GM21381 (cell line): Measurements from ENCODE around the gene DYTN.

Experiments
- ATAC-seq: cut with Tn5 transposase; IDR thresholded peaks from one replicate; pipeline ENCODE4 v1.9.1; 2021; ENCODE audit warnings: mild to moderate bottlenecking, moderate library complexity; ENCODE audit not compliant: unreplicated experiment

The DYTN gene

DNA sequence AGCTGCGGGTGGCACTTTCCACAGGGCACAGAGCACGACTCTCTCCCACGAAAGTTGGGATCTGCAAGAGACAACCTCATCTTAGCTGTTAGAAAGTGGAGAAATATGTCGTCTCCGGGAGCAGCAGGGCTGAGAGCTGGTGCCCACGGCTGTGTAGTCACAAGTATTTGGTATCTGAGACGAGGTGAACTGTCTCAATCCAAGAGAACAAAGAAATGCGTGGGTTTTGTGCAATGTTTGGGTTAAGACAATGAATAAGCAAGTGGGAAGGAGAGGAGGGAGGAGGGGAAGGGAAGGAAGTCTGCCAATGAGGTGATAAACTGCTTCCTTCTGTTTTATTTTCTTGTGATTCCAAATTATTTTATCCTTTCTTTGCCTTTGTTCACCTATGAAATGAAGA is 18.0 kb downstream of the DYTN start:
- ATAC-seq: no peak

DNA sequence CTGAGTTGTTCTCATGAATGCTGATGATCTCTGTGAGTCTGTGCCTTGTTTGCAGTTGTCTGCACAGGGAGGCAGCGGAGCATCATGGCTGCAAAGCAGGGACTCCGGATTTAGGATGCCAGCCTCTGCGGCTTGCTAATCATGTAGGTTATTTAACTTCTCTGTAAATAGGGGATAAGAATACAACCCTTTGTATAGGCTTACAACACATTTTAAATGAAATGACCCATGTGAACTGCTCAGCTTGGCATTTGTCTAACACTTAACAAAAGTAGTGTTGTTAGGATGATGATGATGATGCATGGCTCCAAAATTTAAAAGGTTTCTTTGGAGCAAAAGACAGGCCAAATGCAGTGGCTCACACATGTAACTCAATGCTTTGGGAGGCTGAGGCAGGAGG is 19.4 kb downstream of the DYTN start:
- no peak for ATAC-seq

DNA sequence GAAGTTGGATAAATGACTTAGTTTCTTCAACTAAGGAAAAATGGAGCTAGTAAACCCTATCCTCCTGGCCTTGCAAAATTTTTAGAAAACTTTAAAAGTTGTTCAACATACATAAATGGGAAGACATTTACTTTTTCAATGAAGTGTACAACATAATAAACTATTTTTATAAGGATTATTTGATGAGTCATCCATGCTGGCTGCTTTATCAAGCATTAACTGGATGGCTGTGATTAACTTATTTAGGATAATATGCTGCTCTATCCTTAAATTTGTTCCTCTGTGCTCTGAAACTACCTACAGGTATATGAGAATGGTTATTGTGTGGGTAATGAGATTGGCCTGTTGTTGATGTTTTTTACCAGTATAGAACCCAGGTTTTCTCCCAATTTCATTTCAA is 21.3 kb downstream of the DYTN start:
- ATAC-seq: no peak

DNA sequence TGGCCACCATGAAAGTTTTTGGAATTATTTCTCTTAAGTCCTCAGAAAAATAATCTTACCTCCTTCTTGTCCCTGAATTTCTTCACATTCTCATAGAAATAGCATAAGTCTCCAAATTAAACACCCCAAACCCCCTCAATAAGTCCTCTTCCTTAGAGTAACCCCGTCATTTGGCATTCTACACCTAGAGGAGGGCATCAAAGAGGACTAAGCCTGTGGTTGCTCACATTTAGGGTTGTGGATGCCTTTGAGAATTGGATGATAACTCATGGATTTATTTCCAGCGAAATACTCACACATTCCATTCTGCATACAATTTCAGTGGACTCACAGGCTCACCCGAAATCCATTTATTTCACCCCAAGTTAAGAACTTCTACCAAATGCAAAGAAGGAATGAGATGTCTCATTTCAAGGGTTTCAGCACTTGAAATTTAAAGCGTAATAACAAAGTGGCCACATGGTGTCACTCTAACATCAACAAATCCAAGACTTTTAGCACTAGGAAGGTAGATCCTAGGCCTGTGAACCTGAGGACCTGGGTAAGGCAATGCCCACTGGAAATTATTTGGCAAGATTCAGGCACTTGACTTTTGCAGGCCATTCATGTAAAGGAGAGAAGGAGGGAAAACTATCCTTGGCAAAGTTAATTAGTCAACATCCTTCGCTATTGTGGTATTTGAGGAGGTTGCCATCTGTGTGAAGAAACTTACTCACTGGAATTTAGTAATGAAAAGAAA is 24.6 kb downstream of the DYTN start:
- peak; percentile 77 for ATAC-seq

DNA sequence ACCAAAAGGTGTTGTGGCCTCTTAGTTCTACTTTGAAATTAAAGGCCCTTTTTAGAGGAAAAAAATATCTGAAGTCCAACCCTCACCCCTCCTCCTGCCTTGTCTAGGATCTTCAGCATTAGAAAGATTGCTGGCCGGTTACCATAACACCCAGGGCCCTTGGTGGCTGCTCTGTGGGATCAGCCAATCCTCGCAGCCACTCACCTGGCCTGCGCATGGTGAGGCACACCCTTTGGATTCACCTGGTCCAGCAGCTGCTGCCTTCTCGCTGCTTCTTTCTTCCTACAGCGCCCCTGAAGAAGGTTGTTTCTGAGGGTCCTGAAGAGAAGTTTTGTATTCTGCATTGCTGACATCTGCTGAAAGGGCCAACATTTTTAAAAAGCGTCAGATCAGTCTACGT is 25.2 kb downstream of the DYTN start:
- ATAC-seq: no peak

DNA sequence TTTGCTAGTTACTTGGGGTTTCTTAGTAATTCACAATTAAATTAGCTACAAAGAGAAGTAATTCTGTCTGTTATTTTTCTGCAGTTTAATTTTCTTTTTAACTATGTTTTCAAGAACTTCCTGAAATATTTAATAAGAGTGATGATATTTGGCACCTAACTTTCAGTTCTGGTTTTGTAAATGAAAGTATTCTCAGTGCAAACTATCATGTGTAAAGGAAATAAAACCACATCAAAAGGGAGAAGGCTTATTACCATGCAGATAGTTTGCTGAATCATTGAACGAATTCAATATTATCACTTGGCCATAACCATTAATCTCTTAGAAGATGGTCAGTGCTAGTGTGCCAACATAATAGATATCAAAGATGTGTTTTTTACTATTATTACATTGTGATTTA is 29.2 kb downstream of the DYTN start:
- ATAC-seq: no peak

DNA sequence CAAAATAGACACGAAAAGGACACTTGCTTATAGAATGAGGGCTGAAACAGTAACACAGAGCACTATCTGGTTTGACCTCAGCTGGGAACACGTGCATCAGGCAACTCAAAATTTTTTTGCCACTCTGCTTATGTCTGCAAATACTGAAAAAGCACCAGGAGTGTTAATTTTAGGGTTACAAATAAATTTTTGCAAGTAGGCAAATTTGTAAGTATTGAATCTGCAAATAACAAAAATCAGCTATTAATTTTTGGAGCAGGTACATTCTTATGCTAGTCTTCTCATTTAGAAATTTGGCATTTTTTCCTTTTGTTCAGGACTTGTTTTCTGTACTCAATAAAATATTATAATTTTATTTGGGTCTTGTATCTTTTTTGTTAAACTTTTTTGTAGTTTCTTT is 29.7 kb downstream of the DYTN start:
- ATAC-seq: no peak

DNA sequence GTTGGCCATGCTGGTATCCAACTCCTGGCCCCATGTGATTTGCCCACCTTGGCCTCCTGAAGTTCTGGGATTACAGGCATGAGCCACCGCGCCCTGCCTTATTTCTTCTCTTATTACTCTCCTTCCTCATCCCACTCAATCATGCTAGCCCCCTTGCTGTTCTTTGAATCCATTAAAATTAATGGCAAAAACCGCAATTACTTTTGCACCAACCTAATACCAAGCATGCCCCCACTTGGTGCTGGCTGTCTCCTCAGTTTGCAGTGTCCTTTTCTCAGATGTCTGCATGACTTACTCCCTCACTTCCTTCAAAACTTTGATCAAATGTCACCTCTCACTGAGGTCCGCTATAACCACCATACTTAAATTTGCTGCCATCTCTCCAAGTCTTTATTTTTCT is 34.6 kb downstream of the DYTN start:
- ATAC-seq: no peak

DNA sequence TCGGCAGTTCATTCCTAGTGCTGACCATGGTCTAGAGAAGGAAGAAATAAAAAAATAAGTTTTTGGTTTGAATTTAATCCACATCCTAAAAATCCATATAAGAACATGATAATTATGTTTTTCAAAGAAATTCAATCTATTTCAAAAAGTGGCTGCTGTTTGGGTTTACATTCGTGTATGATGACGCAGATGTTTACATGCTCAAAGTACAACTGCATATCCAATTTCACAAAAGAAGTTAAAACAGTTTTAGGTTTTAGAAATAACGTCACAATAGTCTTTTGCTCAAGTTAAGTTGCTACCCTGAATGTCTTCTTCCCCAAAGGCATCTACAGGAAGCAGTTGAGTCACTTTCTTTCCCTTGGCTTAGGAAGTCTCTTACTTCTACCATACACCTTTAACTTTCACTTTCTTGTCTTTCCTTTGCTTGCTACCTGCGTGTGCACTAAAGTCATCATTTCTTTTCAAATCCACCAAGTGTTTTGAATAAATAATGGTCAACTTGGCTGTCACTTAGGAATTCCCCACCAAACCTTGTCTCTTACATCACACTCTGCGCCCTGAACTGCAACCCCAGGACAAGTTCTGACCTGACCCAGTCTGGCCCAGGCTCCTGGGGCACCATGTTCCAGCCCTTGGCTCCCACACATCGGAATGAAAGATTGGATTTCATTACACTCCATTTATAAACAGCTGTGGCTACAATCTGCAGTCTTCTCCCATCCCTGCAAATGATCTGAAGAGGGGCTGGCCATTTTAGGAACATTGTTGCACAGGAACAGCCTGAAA is 47.5 kb downstream of the DYTN start:
- ATAC-seq: no peak

DNA sequence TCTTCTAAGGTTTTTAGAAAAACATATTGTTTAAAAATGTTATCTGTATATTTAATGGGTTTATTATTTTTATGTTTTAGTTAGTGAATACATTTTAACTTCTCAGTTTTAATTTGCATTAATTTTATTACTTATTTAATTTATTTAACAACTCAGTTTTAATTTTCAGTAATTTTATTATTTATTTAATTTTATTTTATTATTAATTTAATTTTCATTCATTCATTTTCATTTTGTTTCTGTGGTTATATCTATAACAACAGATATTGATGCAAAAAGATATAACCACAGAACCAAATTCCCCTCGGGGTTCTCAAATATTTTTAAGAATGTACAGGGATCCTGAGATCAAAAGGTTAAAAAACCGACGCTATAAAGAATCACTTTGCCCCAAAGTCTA is 52.9 kb downstream of the DYTN start:
- ATAC-seq: no peak

DNA sequence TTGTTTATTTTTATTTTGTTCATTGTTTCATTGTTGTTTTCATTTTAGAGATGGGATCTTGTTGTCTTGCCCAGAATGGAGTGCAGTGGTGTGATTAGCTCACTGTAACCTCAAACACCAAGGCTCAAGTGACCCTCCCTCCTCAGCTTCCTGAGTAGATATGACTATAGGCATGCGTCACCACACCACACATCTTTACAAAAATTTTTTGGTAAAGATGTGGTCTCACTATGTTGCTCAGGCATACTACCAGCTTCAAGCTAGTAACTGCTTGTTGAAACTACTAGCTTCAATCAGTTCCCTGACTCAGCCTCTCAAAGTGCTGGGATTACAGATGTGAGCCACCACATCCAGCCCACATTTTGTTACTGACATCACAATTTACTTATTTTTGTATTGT is 61.1 kb downstream of the DYTN start:
- ATAC-seq: no peak

DNA sequence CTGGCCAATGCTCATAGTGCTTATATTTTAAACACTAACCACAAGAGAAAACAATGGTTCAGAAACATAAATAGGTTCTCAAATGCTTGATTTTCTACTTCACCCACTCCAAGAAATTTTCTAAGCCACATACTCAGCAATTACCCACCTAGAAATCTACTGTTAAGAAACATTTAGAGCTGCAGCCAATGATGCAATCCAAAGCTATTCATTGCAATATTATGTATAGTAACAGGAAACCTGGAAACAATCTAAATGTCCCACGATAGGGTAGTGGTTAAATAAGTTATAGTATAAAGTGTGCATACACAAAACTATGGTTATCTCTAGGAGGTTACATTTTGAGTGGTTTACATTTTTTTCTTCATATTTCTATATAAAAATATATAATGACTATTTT is 70.2 kb downstream of the DYTN start:
- ATAC-seq: no peak

DNA sequence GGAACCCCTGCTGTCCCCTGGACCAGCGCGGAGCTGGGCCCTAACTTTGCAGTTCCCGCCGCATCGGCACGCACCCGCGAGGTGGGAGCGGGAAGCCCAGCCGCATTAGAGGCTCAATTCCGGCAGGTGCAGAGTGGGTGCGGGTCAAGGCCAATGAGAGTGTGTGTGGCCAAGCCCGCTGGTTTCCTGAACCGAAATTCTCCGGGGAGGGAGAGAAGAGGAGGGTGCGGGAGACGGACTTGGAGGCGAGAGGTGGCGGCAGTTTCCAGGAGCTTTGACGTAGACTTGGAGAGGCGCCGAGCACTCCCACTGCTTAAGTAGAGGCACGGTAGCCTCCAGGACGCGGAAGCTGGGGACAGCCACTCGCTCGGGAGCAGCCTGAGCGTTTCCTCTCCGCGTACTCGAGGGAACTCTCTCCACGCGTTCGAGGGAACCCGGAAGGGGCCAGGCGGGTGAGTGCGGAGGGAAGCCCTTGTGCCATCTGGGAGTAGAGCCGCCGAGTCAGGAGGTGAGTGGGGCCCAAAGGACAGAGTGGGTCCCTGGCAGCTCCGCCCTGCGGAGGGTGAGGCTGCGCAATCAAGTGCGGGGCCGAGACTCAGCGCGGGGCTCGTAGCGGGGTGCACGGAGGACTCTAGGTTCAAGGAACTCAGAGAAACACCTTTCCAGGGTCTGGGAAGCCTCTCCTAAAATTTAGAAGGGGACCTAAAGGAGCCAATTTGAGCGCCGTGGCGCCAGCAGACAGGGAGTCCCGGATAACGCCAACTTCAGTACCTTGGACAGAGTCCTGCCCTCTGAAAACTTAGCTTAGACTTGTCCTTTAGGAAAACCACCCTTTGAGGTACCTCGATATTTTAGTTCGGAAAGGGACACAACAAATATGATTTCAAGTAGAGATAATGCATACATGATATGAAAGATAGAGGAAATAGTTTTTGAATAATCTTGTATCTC is 75.8 kb downstream of the DYTN start, which contains the start of gene FAM237A:
Gene FAM237A (plus strand): TSS at position 413 of the 951 bp plus-strand sequence. CDS start 1,750 bp downstream, outside the sequence.
- ATAC-seq: no peak

DNA sequence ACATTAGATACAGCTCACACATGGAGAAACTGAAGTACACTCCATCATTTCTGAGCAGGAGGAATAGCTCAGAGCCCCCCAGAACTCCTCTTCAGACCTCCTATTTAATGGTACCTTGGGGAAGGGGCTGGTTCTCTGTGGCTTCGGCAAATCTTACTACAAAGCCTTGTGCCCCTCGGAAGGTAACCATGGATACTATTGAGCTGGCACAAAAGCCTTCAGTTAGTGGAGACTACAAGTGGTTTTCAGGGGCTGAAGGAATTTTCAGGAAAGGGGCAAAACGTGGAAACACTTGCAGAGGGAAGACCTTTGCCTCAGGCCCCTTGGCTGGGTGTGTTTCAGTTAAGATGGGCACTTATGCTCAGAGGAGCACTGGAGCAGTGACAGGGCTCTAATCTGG is 77.0 kb downstream of the DYTN start:
- no peak for ATAC-seq

DNA sequence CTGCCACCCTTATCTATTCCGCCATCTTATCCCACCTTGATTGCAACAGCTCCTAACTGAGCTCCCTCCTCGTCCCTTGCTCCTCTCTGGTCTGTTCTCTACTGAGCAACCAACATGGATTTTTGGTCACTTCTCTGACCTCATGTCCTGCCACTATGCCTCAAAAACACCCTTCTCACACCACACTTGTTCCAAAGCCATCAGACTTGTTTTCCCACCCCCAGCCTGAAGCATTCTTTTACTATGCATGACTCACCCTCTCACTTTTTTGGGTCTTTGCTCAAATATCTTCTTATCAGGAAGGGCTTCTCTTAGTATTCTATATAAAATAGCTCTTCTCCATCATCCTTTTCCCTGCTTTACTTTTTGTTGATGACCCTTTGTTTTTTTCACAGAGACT is 78.6 kb downstream of the DYTN start:
- no peak for ATAC-seq

DNA sequence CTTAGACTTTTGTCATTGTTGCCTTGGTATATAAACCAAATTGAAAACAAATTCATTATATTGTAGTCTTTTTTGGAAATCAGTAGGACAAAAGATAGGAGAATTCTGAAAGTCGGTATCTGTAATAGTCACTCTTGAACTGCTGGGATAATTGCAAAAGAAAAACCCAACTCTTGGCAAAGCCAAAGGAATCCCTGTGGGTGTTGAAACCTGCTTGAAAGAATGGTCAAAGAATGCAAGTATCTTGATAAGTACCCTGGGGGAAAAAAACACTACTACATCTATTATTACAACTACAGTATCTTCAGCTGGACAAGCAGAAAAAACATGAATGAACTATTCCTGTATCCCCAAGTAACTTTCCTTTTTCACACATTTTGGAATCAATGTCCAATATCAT is 83.2 kb downstream of the DYTN start:
- ATAC-seq: no peak

DNA sequence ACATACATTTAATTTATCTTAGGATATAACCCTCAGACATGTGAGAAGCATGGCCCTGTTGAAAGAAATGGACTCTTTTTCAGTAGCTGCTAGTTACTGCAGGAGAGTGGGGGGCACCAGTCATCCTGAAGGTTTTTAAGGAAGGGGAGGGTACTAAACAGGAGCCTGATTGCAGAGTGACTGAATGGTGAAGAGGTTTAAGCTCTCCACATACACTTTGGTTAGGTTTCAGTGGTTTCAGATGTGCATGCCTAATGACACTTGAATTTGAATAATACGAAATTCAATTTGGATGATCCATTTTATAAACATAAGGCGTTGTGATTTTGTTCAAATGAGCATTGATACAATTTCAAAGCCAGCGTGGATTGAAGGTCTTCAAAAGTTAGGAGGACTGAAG is 86.9 kb downstream of the DYTN start:
- no peak for ATAC-seq

DNA sequence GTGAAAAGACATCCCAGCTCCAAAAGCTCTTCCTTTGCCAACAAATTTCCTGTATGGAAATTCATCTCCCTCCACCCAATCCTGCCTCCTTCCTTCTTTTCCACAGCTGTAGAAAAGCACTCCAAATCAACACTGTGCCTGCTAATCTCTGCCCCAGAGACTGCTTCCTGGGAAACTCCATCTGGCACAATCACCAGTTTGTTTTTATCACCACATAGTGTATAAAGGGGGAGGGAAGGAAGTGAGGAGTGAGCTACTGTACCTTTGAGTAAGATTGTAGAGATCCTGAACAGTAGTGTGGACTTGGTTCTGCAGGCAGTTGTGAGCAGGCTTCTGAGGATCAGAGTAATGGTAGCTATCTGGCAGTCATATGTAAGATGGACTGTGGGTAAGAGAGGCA is 90.6 kb downstream of the DYTN start:
- no peak for ATAC-seq

DNA sequence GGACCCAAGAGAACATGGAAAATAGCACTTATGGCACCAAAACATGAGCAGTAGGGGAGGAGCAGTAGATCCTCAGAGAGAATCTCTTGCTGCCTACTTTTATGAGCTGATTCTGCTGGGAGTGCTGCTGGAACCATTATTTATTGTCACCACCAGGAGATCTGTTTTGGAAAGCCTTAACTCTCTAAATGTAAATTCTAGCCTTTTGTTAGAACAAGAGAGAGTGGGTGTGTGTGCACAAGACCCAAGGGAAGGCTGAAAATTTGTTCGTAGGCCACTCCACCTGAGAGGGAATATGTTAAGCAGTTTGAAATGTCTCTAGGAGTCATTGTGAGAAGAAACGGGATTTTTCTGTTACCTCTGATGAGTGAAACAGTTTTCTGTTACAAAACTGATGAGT is 92.1 kb downstream of the DYTN start:
- no peak for ATAC-seq

DNA sequence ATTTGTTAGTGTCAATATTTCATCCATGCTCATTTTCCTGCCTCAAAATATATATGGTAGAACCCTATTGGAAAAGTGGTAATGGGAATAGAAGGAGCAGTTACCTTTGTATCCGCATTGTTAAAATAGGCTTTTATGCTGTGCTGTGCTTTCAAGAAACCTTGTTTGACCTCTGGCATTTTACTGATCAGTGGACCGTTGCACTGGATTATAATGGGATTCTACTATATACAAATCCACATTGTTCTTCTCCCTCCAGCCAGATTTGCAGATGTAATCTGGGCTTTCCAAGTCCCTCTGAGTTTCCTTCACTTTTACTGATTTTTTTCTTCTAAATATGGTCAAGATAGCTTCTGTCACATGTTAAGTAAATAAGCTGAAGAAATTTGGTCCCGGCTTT is 99.2 kb downstream of the DYTN start:
- no peak for ATAC-seq

DNA sequence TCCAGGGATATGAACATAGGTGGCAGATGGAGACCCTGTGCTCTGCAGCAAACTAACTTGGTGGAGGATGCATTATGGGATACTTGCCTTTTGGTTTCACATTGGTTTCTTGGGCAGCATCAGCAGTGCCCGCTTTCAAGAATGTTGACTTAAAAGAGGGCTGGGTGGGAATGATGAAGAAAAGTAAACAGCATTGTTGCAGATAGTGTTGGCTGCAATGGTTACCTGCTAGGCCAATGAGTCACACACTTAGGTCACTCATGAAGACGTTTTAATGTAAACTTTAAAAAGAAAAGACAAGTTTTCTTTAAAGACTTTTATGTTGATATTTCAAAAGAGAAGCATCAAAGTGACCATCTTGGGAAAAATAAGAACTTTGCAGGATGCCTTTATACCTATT is 102.0 kb downstream of the DYTN start:
- no peak for ATAC-seq
